K562 (cell line): ENCODE results near the gene PSMB11. TPM values are rescaled to one million over a fixed set of nuclear protein-coding genes. Genes with fewer than 3 reads are reported as not detected.

Source experiments
- ATAC-seq: fragments of 200-7000 bp; cut with Tn5 transposase; 3 replicates; pipeline ENCODE4 v1.9.1; 2020; ENCODE audit warnings: moderate library complexity
- BruUV-seq: library from RNA; stranded (reverse); fragments of 400-500 nt; replicated peaks from 2 replicates; lab custom pipeline; 2021; lab: Mats Ljungman, UMichigan
- CTCF ChIA-PET: fragments of 300-600 bp; formaldehyde crosslinking; extraction: SDS; loops from one replicate; lab custom pipeline; 2021; ENCODE audit warnings: low intra/inter-chr PET ratio; lab: Yijun Ruan, JAX
- POLR2A ChIA-PET: fragments of 300-600, 350-650 bp; sonication (Branson Sonifier 250); formaldehyde crosslinking; extraction: SDS; loops from one replicate; lab custom pipeline; 2021; ENCODE audit warnings: antibody characterized with exemption, inconsistent platforms; lab: Yijun Ruan, JAX
- DNase-seq, 4 experiments: peaks; one replicate each; pipeline versions ENCODE4 v3.0.0 to v3.0.0-alpha.2; 2011 to 2018; ENCODE audit warnings: low spot score in 3 of 4, mixed read lengths in 3 of 4; ENCODE audit errors: extremely low read depth in 1 of 4
- FAIRE-seq: peaks from 2 replicates; lab custom pipeline; 2011; peaks lifted over from hg19 to GRCh38; lab: Jason Lieb, UNC
- H2AFZ ChIP-seq: 2 replicates; pipeline ENCODE4 v1.6.0; 2011; ENCODE audit warnings: low read depth, low read length, control low read depth, inconsistent platforms
- H3K27ac ChIP-seq: fragments of 200-600 bp; 3 replicates; pipeline ENCODE4 v1.8.0; 2011; ENCODE audit warnings: low read depth, mild to moderate bottlenecking, control low read depth, inconsistent platforms, low read length, moderate library complexity, mixed read lengths; ENCODE audit errors: extremely low read depth
- H3K27me3 ChIP-seq, 2 experiments: fragments of 300-600 bp in 1 of 2; 2 replicates in 1 of 2; 3 replicates in 1 of 2; pipeline versions ENCODE4 v1.6.0 to v1.8.0; 2011; ENCODE audit warnings: inconsistent platforms in 2 of 2, low read length in 2 of 2, mild to moderate bottlenecking in 1 of 2, mixed read lengths in 1 of 2, moderate library complexity in 1 of 2; ENCODE audit not compliant: control insufficient read depth in 2 of 2, insufficient read depth in 2 of 2
- H3K36me3 ChIP-seq: fragments of 300-600 bp; 3 replicates; pipeline ENCODE4 v1.8.0; 2011; ENCODE audit warnings: mild to moderate bottlenecking, low read length, inconsistent platforms; ENCODE audit not compliant: control insufficient read depth, insufficient read depth
- H3K4me1 ChIP-seq, 2 experiments: fragments of 200-600 bp in 1 of 2; replicated peaks in 1 of 2; 2 replicates in 1 of 2; 3 replicates in 1 of 2; pipeline versions ENCODE4 v1.5.1 to v1.8.0; 2011; ENCODE audit warnings: inconsistent platforms in 2 of 2, low read length in 2 of 2, mild to moderate bottlenecking in 1 of 2, mixed read lengths in 1 of 2, moderate library complexity in 1 of 2; ENCODE audit not compliant: control insufficient read depth in 2 of 2, insufficient read depth in 2 of 2
- H3K4me2 ChIP-seq: 2 replicates; pipeline ENCODE4 v1.6.1; 2011; ENCODE audit warnings: low read length, control low read depth, inconsistent platforms, mixed read lengths; ENCODE audit not compliant: insufficient read depth
- H3K4me3 ChIP-seq: fragments of 200-600 bp; sonication (generic), shearing (Covaris generic); 2 replicates; pipeline ENCODE4 v1.5.1; 2016; ENCODE audit warnings: control low read depth, inconsistent platforms
- H3K79me2 ChIP-seq: fragments of 200-600 bp; 3 replicates; pipeline ENCODE4 v1.8.0; 2011; ENCODE audit warnings: low read length, inconsistent platforms; ENCODE audit not compliant: control insufficient read depth, insufficient read depth
- H3K9ac ChIP-seq, 2 experiments: 2 replicates each; pipeline versions ENCODE4 v1.6.0 to v1.6.1; 2011; ENCODE audit warnings: low read depth in 2 of 2, low read length in 2 of 2, control low read depth in 1 of 2, inconsistent platforms in 1 of 2, mild to moderate bottlenecking in 1 of 2, mixed read lengths in 1 of 2; ENCODE audit not compliant: insufficient read depth in 1 of 2
- H3K9me1 ChIP-seq: one replicate; pipeline ENCODE4 v1.6.0; 2011; ENCODE audit warnings: inconsistent platforms, mild to moderate bottlenecking, low read length, moderate library complexity; ENCODE audit not compliant: control insufficient read depth, insufficient read depth
- H3K9me3 ChIP-seq: replicated peaks from 2 replicates; pipeline ENCODE4 v1.5.1; 2011; ENCODE audit warnings: low read depth, low read length, inconsistent platforms; ENCODE audit not compliant: control insufficient read depth, insufficient read depth
- H4K20me1 ChIP-seq: replicated peaks from 2 replicates; pipeline ENCODE4 v1.6.1; 2011; ENCODE audit warnings: low read length, inconsistent platforms, mixed read lengths; ENCODE audit not compliant: control insufficient read depth, insufficient read depth
- DIDO1 ChIP-seq: fragments of 450-650 bp; IDR thresholded peaks from 2 replicates; pipeline ENCODE4 v1.6.1; 2016; ENCODE audit warnings: low read depth, missing biosample characterization, missing genetic modification characterization
- DLX4 ChIP-seq: fragments of 250-450 bp; sonication (Bioruptor Pico); IDR thresholded peaks from 2 replicates; pipeline ENCODE4 v1.6.1; 2021; ENCODE audit warnings: mild to moderate bottlenecking
- EGR1 ChIP-seq: fragments of 450-650 bp; conservative IDR thresholded peaks from 2 replicates; pipeline ENCODE4 v1.6.1; 2017; ENCODE audit warnings: mild to moderate bottlenecking
- ETV1 ChIP-seq: fragments of 450-650 bp; conservative IDR thresholded peaks from 2 replicates; pipeline ENCODE4 v1.6.1; 2016; ENCODE audit warnings: missing genetic modification characterization, control low read depth, low read depth, missing compliant biosample characterization
- FIP1L1 ChIP-seq: fragments of 200-400 bp; formaldehyde crosslinking; IDR thresholded peaks from 2 replicates; pipeline ENCODE4 v1.6.1; 2018; ENCODE audit warnings: mild to moderate bottlenecking, low read depth, low read length; ENCODE audit not compliant: poor library complexity, severe bottlenecking
- GABPA ChIP-seq: fragments of 200-800 bp; sonication (Bioruptor generic); conservative IDR thresholded peaks from 2 replicates; pipeline ENCODE4 v1.6.1; 2016; ENCODE audit warnings: low read depth, missing genetic modification characterization, missing compliant biosample characterization
- MEIS2 ChIP-seq: fragments of 450-650 bp; IDR thresholded peaks from 2 replicates; pipeline ENCODE4 v1.6.1; 2014; ENCODE audit warnings: mild to moderate bottlenecking; ENCODE audit not compliant: partially characterized antibody
- RCOR1 ChIP-seq, 2 experiments: IDR thresholded peaks; 2 replicates each; pipeline ENCODE4 v1.6.1; 2012; ENCODE audit warnings: low read depth in 2 of 2, low read length in 2 of 2, borderline replicate concordance in 1 of 2, improper control_type of control experiment in 1 of 2
- WGBS: fragments of 100-300 bp; shearing (Covaris generic); methylation state at CpG from one replicate; pipeline ENCODE4 v1.1.6; 2016; ENCODE audit warnings: low coverage, mixed read lengths; ENCODE audit not compliant: insufficient coverage; ENCODE audit errors: missing lambda C conversion rate; 5-methylcytosine and 5-hydroxymethylcytosine counted together
- in situ Hi-C: fragments of 300-500 bp; cut with MboI; formaldehyde crosslinking; loops from 4 replicates; pipeline ENCODE4 v1.15.0; 2018; ENCODE audit warnings: inconsistent platforms, mixed read lengths
- intact Hi-C: fragments of 100-400 bp; cut with micrococcal nuclease; formaldehyde crosslinking; loops from 2 replicates; pipeline ENCODE4 v1.14.2; 2022
- polyA plus RNA-seq, 8 experiments: library from polyadenylated mRNA; depleted of rRNA in 4 of 8; stranded (reverse) in 5 of 8; unstranded in 3 of 8; fragments of >200 nt; fragmentation: Nextera tagmentation in 2 of 8; fragmentation: Illumina TruSeq in 1 of 8; extraction: Ambion mirVana in 2 of 8; extraction: Trizol in 1 of 8; gene quantifications; 2 replicates each; pipeline versions ENCODE4 v1.2.1 to v1.2.3, GENCODE V29; 2011 to 2014; ENCODE audit warnings: inconsistent platforms in 1 of 8, missing spikeins in 1 of 8
- total RNA-seq, 7 experiments: library from RNA; depleted of rRNA in 6 of 7; stranded (reverse); fragments of >200 nt in 6 of 7; fragmentation: Illumina TruSeq in 2 of 7; extraction: Trizol in 2 of 7; gene quantifications; 2 replicates each; pipeline versions ENCODE4 v1.2.1 to v1.2.3, GENCODE V29; 2011 to 2021; ENCODE audit warnings: low replicate concordance in 1 of 7
- TF ChIP-seq, protein P1 (sequence below), 2 experiments: IDR thresholded peaks in 1 of 2; conservative IDR thresholded peaks in 1 of 2; 2 replicates each; pipeline ENCODE4 v1.6.1; 2016; ENCODE audit warnings: low read depth in 2 of 2, mild to moderate bottlenecking in 1 of 2, missing compliant biosample characterization in 1 of 2, missing genetic modification characterization in 1 of 2, moderate library complexity in 1 of 2
- TF ChIP-seq, protein P2 (sequence below): sonication (generic); formaldehyde crosslinking; IDR thresholded peaks from 2 replicates; pipeline ENCODE4 v1.8.0; 2022; ENCODE audit warnings: mild to moderate bottlenecking, missing genetic modification reagents
- TF ChIP-seq, protein P3 (sequence below): sonication (generic); formaldehyde crosslinking; IDR thresholded peaks from 2 replicates; pipeline ENCODE4 v1.8.1; 2023; ENCODE audit warnings: mild to moderate bottlenecking, missing genetic modification reagents
- TF ChIP-seq, protein P4 (sequence below): fragments of 250-450 bp; sonication (Bioruptor Pico); IDR thresholded peaks from 2 replicates; pipeline ENCODE4 v1.8.0; 2021; ENCODE audit warnings: borderline replicate concordance, mild to moderate bottlenecking, moderate library complexity; ENCODE audit not compliant: poor library complexity, severe bottlenecking

The PSMB11 gene
- total and polyA plus RNA-seq, 9 of the 15 experiments (the other 6 are each of a cell fraction or from before 2014, with no cell fraction given): not detected

DNA sequence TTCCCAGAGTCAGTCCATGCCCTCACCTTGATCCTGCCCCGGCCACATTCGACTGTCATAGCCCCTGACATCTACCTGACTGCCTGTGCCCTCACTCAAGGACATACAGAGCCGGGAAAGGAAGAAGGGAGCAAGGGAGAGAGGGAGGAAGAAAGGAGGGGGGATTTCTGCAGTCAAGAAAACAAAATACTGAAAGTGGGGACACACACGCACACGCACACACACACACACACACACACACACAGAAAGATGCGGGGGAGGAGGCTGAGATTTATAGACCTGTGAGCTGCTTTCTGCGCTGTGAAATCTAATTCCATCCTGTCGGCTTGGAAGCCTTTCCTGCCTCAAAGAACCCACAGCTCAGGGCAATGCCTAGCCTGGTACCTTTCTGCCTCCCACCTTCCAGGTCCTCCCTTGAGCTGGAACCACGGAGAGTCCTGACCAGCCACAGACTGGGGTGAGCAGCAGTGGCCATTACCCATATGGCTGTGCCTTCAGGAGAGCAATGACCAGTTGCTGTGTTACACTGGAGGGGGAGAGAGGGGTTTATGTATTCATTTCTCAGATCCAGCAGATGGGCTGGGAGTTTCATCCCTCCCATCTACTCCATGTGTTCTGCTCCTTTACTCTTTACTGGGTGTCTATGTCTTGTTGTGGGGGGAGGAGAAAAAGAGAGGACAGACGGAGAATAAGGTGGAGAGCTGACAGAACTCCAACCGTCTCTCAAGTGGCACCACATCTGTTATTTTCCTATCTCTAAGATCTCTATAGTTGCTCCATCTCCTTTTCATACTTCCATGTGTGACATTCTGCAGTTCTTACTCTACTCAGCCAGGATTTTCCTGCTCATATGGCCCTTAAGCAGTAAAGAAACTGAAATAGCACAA, 45.0 kb upstream of the PSMB11 start:
- Histone ChIP-seq H3K27ac (no peak overlapping the region), H3K79me2 (no peaks in the 10 kb centered on the region), H3K4me1 (peaks cover 12 to 18% of the 10 kb centered on the region in 2 experiments; a peak in 4 of 5 replicates), H4K20me1 (no peaks in the 10 kb centered on the region), H3K9me1 (no peaks in the 10 kb centered on the region), H3K27me3 (no peaks in the 10 kb centered on the region), H3K4me3 (no peak overlapping the region), H2AFZ (no peak overlapping the region), H3K9ac (no peak overlapping the region), H3K36me3 (no peaks in the 10 kb centered on the region; the same call in 2 of the 3 replicates), H3K4me2 (no peak overlapping the region), H3K9me3 (no peaks in the 10 kb centered on the region)
- BruUV-seq: no TSS peak
- POLR2A ChIA-PET: interaction anchor here (0.6 to 7.7 kb wide), 10 partner anchors 8 to 112 kb away, joined by 3 to 81 read pairs (median 4); partner anchors contain the start of genes AJUBA and PSMB11
- 41% methylated on average over 10 of the region's 11 CpGs for WGBS
- no peak for FAIRE-seq
- peak in 1 of 4 experiments; percentile 30 for DNase-seq
- CTCF ChIA-PET: interaction anchor here (1.5 to 4.1 kb wide), 2 partner anchors 58 to 62 kb away, joined by 6 to 45 read pairs; partner anchors contain the start of gene CDH24
- no peak; the same call in 2 of the 3 replicates for ATAC-seq
- in situ Hi-C loops: no loop called here
- intact Hi-C loops: no loop called here
- TF ChIP-seq DLX4 (CRISPR knock-in tag) (no peak), EGR1 (peak; percentile 92), DIDO1 (tag) (no peak), MEIS2 (peak; percentile 83), ETV1 (tag) (0 out of 2 replicates have a peak, but pooled peaks have one; percentile 16), FIP1L1 (no peak), GABPA (tag) (no peak), RCOR1 (IDR thresholded peaks at IDR 0.05; ENCODE audit: borderline replicate concordance in 1 of 2, low read depth in 2 of 2, low read length in 2 of 2) (peak; percentile 63 to 85; a peak in 3 of 4 replicates)
- TF ChIP-seq, protein P1, sequence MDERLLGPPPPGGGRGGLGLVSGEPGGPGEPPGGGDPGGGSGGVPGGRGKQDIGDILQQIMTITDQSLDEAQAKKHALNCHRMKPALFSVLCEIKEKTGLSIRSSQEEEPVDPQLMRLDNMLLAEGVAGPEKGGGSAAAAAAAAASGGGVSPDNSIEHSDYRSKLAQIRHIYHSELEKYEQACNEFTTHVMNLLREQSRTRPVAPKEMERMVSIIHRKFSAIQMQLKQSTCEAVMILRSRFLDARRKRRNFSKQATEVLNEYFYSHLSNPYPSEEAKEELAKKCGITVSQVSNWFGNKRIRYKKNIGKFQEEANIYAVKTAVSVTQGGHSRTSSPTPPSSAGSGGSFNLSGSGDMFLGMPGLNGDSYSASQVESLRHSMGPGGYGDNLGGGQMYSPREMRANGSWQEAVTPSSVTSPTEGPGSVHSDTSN (CRISPR knock-in tag; IDR thresholded peaks at IDR 0.05; ENCODE audit: low read depth): no peak
- TF ChIP-seq, protein P1 (tag; conservative IDR thresholded peaks at IDR 0.05; ENCODE audit: low read depth): peak; percentile 90
- TF ChIP-seq, protein P2, sequence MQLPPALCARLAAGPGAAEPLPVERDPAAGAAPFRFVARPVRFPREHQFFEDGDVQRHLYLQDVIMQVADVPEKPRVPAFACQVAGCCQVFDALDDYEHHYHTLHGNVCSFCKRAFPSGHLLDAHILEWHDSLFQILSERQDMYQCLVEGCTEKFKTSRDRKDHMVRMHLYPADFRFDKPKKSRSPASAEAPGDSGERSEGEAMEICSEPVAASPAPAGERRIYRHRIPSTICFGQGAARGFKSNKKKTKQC: 0 out of 2 replicates have a peak, but pooled peaks have one; percentile 30
- TF ChIP-seq, protein P3, sequence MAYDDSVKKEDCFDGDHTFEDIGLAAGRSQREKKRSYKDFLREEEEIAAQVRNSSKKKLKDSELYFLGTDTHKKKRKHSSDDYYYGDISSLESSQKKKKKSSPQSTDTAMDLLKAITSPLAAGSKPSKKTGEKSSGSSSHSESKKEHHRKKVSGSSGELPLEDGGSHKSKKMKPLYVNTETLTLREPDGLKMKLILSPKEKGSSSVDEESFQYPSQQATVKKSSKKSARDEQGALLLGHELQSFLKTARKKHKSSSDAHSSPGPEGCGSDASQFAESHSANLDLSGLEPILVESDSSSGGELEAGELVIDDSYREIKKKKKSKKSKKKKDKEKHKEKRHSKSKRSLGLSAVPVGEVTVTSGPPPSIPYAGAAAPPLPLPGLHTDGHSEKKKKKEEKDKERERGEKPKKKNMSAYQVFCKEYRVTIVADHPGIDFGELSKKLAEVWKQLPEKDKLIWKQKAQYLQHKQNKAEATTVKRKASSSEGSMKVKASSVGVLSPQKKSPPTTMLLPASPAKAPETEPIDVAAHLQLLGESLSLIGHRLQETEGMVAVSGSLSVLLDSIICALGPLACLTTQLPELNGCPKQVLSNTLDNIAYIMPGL: no peak
- TF ChIP-seq, protein P4, sequence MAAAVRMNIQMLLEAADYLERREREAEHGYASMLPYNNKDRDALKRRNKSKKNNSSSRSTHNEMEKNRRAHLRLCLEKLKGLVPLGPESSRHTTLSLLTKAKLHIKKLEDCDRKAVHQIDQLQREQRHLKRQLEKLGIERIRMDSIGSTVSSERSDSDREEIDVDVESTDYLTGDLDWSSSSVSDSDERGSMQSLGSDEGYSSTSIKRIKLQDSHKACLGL: no peak
